Neural progenitor cell (in vitro differentiated cells): Measurements from ENCODE around the gene CCDC68. TPM values are rescaled to one million over a fixed set of nuclear protein-coding genes. Genes with fewer than 3 reads are reported as not detected.

Experiments used
- DNase-seq: peaks from one replicate; pipeline ENCODE4 v3.0.0-alpha.2; 2016; ENCODE audit warnings: low spot score
- H2AFZ ChIP-seq: fragments of 200-600 bp; sonication (generic); replicated peaks from 2 replicates; pipeline ENCODE4 v1.6.1; 2016; ENCODE audit warnings: antibody characterized with exemption
- H3F3A ChIP-seq: fragments of 200-600 bp; sonication (generic); 2 replicates; pipeline ENCODE4 v1.6.1; 2016; ENCODE audit warnings: antibody characterized with exemption, low read depth
- H3K27ac ChIP-seq: fragments of 200-600 bp; sonication (generic); 2 replicates; pipeline ENCODE4 v1.5.1; 2016; ENCODE audit warnings: mild to moderate bottlenecking
- H3K27me3 ChIP-seq: fragments of 200-600 bp; sonication (generic); 2 replicates; pipeline ENCODE4 v1.6.1; 2016; ENCODE audit warnings: mild to moderate bottlenecking, moderate library complexity
- H3K36me3 ChIP-seq: fragments of 200-600 bp; sonication (generic); 2 replicates; pipeline ENCODE4 v1.5.1; 2016
- H3K4me1 ChIP-seq: fragments of 200-600 bp; sonication (generic); 2 replicates; pipeline ENCODE4 v1.6.1; 2016; ENCODE audit warnings: mixed run types
- H3K4me2 ChIP-seq: fragments of 200-600 bp; sonication (generic); 2 replicates; pipeline ENCODE4 v1.6.1; 2016
- H3K4me3 ChIP-seq: fragments of 200-600 bp; sonication (generic); 2 replicates; pipeline ENCODE4 v1.5.1; 2016
- H3K79me2 ChIP-seq: fragments of 200-600 bp; sonication (generic); 2 replicates; pipeline ENCODE4 v1.6.1; 2016; ENCODE audit warnings: low read depth
- H3K9ac ChIP-seq: fragments of 200-600 bp; sonication (generic); 2 replicates; pipeline ENCODE4 v1.6.1; 2016
- H3K9me3 ChIP-seq: fragments of 200-600 bp; sonication (generic); 2 replicates; pipeline ENCODE4 v1.5.1; 2016; ENCODE audit warnings: low read depth
- H4K20me1 ChIP-seq: fragments of 200-600 bp; sonication (generic); 2 replicates; pipeline ENCODE4 v1.6.1; 2016; ENCODE audit warnings: low read depth
- H3K27ac Mint-ChIP-seq: 3 replicates; pipeline ENCODE4 v1.8.0; 2021; ENCODE audit warnings: mixed read lengths
- H3K27me3 Mint-ChIP-seq: 2 replicates; pipeline ENCODE4 v1.8.0; 2022; ENCODE audit warnings: low read depth, mild to moderate bottlenecking, inconsistent platforms, moderate library complexity, mixed read lengths; ENCODE audit not compliant: insufficient read depth
- H3K36me3 Mint-ChIP-seq: 3 replicates; pipeline ENCODE4 v1.8.0; 2021; ENCODE audit warnings: mixed read lengths
- H3K4me1 Mint-ChIP-seq: 3 replicates; pipeline ENCODE4 v1.8.0; 2021; ENCODE audit warnings: mixed read lengths
- H3K4me3 Mint-ChIP-seq: 3 replicates; pipeline ENCODE4 v1.8.0; 2021; ENCODE audit warnings: mild to moderate bottlenecking, moderate library complexity, mixed read lengths
- H3K9me3 Mint-ChIP-seq: 3 replicates; pipeline ENCODE4 v1.8.0; 2020; ENCODE audit warnings: mixed read lengths
- EZH2 ChIP-seq: fragments of 200-600 bp; sonication (generic); IDR thresholded peaks from 2 replicates; pipeline ENCODE4 v1.6.1; 2017; ENCODE audit warnings: antibody characterized with exemption, mild to moderate bottlenecking, moderate library complexity
- EZH2phosphoT487 ChIP-seq: fragments of 200-600 bp; sonication (generic); IDR thresholded peaks from 2 replicates; pipeline ENCODE4 v1.6.1; 2017; ENCODE audit warnings: antibody characterized with exemption
- total RNA-seq: library from RNA; depleted of rRNA; stranded (reverse); fragments of >200 nt; gene quantifications from 2 replicates; pipeline ENCODE4 v1.2.3, GENCODE V29; 2015; ENCODE audit warnings: low replicate concordance
- TF ChIP-seq, protein P1 (sequence below): fragments of 200-600 bp; sonication (generic); IDR thresholded peaks from 2 replicates; pipeline ENCODE4 v1.5.1; 2017; ENCODE audit warnings: antibody characterized with exemption, mild to moderate bottlenecking

The CCDC68 gene
- total RNA-seq, 1 donor from 2014 or later: not detected

DNA sequence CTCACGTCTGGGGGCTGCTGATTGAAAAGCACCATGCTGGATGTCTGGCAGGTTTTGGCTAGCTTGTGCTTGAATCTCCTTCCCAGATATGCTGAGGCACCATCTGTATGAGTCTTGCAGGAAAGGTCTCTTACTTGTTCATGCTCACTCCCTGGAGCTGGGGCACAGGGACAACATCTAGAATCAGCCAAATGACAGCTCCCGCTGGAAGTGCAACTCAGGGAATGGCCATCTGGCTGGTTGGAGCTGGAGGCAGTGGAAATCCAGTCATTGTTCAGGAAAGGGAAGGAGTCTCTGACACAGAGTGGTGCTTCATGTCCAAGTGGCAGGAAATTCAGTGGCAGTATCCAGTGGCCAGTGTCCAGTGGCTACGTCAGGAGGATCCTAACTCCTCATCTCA is 9.7 kb downstream of the CCDC68 start:
- H3K79me2 ChIP-seq: no peaks in the 10 kb centered on the region
- H3K36me3 Mint-ChIP-seq: no peaks in the 10 kb centered on the region
- no peak overlapping the region for H3K27ac Mint-ChIP-seq
- no peak overlapping the region for H3K4me3 Mint-ChIP-seq
- H3K9me3 ChIP-seq: no peaks in the 10 kb centered on the region
- no peaks in the 10 kb centered on the region for H3K4me1 Mint-ChIP-seq
- no peak overlapping the region for H3K4me3 ChIP-seq
- no peaks in the 10 kb centered on the region for H3K36me3 ChIP-seq
- no peak overlapping the region for H3K9ac ChIP-seq
- TF ChIP-seq EZH2 (no peak), EZH2phosphoT487 (no peak)
- TF ChIP-seq, protein P1, sequence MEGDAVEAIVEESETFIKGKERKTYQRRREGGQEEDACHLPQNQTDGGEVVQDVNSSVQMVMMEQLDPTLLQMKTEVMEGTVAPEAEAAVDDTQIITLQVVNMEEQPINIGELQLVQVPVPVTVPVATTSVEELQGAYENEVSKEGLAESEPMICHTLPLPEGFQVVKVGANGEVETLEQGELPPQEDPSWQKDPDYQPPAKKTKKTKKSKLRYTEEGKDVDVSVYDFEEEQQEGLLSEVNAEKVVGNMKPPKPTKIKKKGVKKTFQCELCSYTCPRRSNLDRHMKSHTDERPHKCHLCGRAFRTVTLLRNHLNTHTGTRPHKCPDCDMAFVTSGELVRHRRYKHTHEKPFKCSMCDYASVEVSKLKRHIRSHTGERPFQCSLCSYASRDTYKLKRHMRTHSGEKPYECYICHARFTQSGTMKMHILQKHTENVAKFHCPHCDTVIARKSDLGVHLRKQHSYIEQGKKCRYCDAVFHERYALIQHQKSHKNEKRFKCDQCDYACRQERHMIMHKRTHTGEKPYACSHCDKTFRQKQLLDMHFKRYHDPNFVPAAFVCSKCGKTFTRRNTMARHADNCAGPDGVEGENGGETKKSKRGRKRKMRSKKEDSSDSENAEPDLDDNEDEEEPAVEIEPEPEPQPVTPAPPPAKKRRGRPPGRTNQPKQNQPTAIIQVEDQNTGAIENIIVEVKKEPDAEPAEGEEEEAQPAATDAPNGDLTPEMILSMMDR: no peak
- H3K27me3 Mint-ChIP-seq: peaks cover 2% of the 10 kb centered on the region
- H3K4me2 ChIP-seq: no peak overlapping the region
- no peak overlapping the region for H3K27ac ChIP-seq
- no peak for DNase-seq
- H3K9me3 Mint-ChIP-seq: no peaks in the 10 kb centered on the region
- H2AFZ ChIP-seq: no peak overlapping the region
- H4K20me1 ChIP-seq: no peaks in the 10 kb centered on the region
- no peaks in the 10 kb centered on the region for H3K27me3 ChIP-seq
- H3F3A ChIP-seq: no peaks in the 10 kb centered on the region
- H3K4me1 ChIP-seq: no peaks in the 10 kb centered on the region

DNA sequence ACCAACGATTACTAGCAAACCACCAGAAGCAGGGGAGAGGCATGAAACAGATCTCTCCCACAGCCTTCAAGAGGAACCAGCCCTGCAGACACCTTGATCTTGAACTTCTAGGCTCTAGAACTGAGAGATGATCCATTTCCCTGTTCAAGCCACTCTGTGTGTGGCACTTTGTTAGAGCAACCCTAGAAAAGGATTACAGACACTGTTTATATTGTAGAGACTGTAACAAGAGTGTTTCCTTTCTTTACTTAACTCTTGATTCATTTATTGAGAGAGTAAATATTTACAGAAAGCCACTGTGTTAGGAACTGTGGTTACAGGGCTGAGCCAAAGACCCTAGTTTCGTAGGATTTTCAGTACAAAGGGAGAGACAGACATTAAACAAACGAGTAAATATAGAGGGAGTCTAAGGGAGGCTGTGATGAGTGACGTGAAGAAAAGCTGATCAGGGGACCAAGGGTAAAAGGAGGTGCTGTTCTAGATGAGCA is 10.9 kb downstream of the CCDC68 start:
- H3K4me3 ChIP-seq: no peak overlapping the region
- Mint-ChIP-seq H3K4me1 (no peaks in the 10 kb centered on the region), H3K27ac (no peak overlapping the region), H3K27me3 (peaks cover 2% of the 10 kb centered on the region), H3K36me3 (no peaks in the 10 kb centered on the region), H3K4me3 (no peak overlapping the region), H3K9me3 (no peaks in the 10 kb centered on the region)
- H3K9me3 ChIP-seq: no peaks in the 10 kb centered on the region
- TF ChIP-seq EZH2phosphoT487 (no peak), EZH2 (no peak)
- TF ChIP-seq, protein P1: no peak
- no peaks in the 10 kb centered on the region for H4K20me1 ChIP-seq
- no peak for DNase-seq
- no peaks in the 10 kb centered on the region for H3K4me1 ChIP-seq
- no peaks in the 10 kb centered on the region for H3K27me3 ChIP-seq
- H3K4me2 ChIP-seq: no peak overlapping the region
- H3K79me2 ChIP-seq: no peaks in the 10 kb centered on the region
- no peaks in the 10 kb centered on the region for H3F3A ChIP-seq
- H3K27ac ChIP-seq: no peak overlapping the region
- H2AFZ ChIP-seq: no peak overlapping the region
- no peak overlapping the region for H3K9ac ChIP-seq
- H3K36me3 ChIP-seq: no peaks in the 10 kb centered on the region

DNA sequence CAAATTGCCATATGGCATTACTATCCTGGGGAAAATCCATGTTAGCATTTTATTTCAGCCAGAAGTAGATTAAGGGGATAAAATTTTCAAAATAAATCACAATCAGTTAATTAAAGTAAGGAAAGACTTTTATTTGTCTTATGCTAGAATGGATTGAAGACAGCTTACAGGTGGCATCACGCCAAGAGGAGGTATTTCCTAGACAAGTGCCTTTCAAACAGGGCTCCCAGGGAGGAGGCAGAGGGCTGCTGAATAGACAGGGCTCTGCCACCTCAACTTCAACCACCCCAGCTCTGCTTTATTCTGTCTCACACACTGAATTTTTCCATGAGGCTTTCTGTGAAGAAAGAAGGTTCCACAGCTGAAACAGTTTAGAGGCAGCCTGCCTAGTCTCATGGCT is 12.2 kb downstream of the CCDC68 start:
- no peaks in the 10 kb centered on the region for H3K9me3 Mint-ChIP-seq
- H3K4me1 ChIP-seq: no peaks in the 10 kb centered on the region
- H2AFZ ChIP-seq: no peak overlapping the region
- H3K27me3 ChIP-seq: no peaks in the 10 kb centered on the region
- no peaks in the 10 kb centered on the region for H3K36me3 ChIP-seq
- no peaks in the 10 kb centered on the region for H3K79me2 ChIP-seq
- H4K20me1 ChIP-seq: no peaks in the 10 kb centered on the region
- DNase-seq: no peak
- no peak overlapping the region for H3K4me3 ChIP-seq
- H3K9me3 ChIP-seq: no peaks in the 10 kb centered on the region
- H3K9ac ChIP-seq: no peak overlapping the region
- no peak overlapping the region for H3K27ac Mint-ChIP-seq
- H3K36me3 Mint-ChIP-seq: no peaks in the 10 kb centered on the region
- no peak overlapping the region for H3K4me3 Mint-ChIP-seq
- H3K4me1 Mint-ChIP-seq: no peaks in the 10 kb centered on the region
- TF ChIP-seq, protein P1: no peak
- no peak for TF ChIP-seq EZH2
- no peak for TF ChIP-seq EZH2phosphoT487
- H3F3A ChIP-seq: no peaks in the 10 kb centered on the region
- no peaks in the 10 kb centered on the region for H3K27me3 Mint-ChIP-seq
- no peak overlapping the region for H3K27ac ChIP-seq
- H3K4me2 ChIP-seq: no peak overlapping the region
